Measurements from ENCODE around the gene SPEN. TPM values are rescaled to one million over a fixed set of nuclear protein-coding genes. Genes with fewer than 3 reads are reported as not detected.
A peak's percentile ranks its signal among the peaks of the same experiment; 100 is the strongest.

Gene SPEN
- total and polyA plus RNA-seq, 2 experiments from 2014 or later, result 14.9 to 43.6 TPM

DNA sequence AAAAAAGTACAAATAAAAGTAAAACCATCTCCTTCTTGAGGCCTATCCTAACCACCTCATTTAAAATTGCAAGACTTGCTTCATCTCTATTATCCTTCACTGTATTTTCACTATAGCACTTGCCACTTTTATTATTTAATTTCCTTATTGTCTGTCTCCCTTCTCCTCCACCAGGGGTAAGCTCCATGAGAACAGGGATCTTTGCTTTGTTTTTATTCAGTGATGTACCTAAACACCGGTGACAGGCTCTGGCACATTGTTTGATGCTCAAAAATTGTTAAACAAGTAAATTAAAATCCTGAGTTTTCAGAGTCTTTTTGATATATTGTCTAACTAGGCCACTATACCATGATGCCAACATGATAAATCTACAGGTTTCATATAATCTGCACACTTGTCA is 17.2 kb upstream of the SPEN start:
- peaks cover 15% of the 10 kb centered on the region for H3K36me3 Mint-ChIP-seq (ENCODE audit: low read depth)
- Histone ChIP-seq H3K79me2 (replicated peaks; ENCODE audit: insufficient read depth) (peaks cover 7% of the 10 kb centered on the region; the same call in 1 of the 2 replicates), H4K20me1 (replicated peaks; ENCODE audit: insufficient read depth) (no peaks in the 10 kb centered on the region), H3F3A (replicated peaks; ENCODE audit: low read depth) (peaks cover 4% of the 10 kb centered on the region; the same call in 1 of the 2 replicates), H3K4me1 (ENCODE audit: insufficient read depth) (peaks cover 17% of the 10 kb centered on the region), H3K4me2 (0 out of 2 replicates have a peak overlapping the region, but pooled peaks have one; percentile 18), H3K27me3 (ENCODE audit: insufficient read depth) (no peaks in the 10 kb centered on the region), H3K4me3 (no peak overlapping the region), H3K9me2 (ENCODE audit: insufficient read depth) (no peaks in the 10 kb centered on the region), H3K36me3 (ENCODE audit: insufficient read depth) (no peaks in the 10 kb centered on the region), H2AFZ (no peak overlapping the region), H3K27ac (ENCODE audit: low read depth) (no peak overlapping the region)
- H3K27me3 Mint-ChIP-seq (ENCODE audit: insufficient read depth, low read depth, poor library complexity), result peaks cover 13% of the 10 kb centered on the region
- DNase-seq (ENCODE audit: low spot score) (peak; percentile 44), ATAC-seq (peak; percentile 3; the same call in 1 of the 3 replicates)
- no peak for TF ChIP-seq EZH2 (IDR thresholded peaks at IDR 0.05; ENCODE audit: low read depth, unreplicated experiment)
- TF ChIP-seq, protein P1, sequence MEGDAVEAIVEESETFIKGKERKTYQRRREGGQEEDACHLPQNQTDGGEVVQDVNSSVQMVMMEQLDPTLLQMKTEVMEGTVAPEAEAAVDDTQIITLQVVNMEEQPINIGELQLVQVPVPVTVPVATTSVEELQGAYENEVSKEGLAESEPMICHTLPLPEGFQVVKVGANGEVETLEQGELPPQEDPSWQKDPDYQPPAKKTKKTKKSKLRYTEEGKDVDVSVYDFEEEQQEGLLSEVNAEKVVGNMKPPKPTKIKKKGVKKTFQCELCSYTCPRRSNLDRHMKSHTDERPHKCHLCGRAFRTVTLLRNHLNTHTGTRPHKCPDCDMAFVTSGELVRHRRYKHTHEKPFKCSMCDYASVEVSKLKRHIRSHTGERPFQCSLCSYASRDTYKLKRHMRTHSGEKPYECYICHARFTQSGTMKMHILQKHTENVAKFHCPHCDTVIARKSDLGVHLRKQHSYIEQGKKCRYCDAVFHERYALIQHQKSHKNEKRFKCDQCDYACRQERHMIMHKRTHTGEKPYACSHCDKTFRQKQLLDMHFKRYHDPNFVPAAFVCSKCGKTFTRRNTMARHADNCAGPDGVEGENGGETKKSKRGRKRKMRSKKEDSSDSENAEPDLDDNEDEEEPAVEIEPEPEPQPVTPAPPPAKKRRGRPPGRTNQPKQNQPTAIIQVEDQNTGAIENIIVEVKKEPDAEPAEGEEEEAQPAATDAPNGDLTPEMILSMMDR (conservative IDR thresholded peaks at IDR 0.05; ENCODE audit: low read depth in 2 of 2), result peak in 1 of 2 experiments; percentile 31; a peak in 2 of 4 replicates
- TF ChIP-seq, protein P2, sequence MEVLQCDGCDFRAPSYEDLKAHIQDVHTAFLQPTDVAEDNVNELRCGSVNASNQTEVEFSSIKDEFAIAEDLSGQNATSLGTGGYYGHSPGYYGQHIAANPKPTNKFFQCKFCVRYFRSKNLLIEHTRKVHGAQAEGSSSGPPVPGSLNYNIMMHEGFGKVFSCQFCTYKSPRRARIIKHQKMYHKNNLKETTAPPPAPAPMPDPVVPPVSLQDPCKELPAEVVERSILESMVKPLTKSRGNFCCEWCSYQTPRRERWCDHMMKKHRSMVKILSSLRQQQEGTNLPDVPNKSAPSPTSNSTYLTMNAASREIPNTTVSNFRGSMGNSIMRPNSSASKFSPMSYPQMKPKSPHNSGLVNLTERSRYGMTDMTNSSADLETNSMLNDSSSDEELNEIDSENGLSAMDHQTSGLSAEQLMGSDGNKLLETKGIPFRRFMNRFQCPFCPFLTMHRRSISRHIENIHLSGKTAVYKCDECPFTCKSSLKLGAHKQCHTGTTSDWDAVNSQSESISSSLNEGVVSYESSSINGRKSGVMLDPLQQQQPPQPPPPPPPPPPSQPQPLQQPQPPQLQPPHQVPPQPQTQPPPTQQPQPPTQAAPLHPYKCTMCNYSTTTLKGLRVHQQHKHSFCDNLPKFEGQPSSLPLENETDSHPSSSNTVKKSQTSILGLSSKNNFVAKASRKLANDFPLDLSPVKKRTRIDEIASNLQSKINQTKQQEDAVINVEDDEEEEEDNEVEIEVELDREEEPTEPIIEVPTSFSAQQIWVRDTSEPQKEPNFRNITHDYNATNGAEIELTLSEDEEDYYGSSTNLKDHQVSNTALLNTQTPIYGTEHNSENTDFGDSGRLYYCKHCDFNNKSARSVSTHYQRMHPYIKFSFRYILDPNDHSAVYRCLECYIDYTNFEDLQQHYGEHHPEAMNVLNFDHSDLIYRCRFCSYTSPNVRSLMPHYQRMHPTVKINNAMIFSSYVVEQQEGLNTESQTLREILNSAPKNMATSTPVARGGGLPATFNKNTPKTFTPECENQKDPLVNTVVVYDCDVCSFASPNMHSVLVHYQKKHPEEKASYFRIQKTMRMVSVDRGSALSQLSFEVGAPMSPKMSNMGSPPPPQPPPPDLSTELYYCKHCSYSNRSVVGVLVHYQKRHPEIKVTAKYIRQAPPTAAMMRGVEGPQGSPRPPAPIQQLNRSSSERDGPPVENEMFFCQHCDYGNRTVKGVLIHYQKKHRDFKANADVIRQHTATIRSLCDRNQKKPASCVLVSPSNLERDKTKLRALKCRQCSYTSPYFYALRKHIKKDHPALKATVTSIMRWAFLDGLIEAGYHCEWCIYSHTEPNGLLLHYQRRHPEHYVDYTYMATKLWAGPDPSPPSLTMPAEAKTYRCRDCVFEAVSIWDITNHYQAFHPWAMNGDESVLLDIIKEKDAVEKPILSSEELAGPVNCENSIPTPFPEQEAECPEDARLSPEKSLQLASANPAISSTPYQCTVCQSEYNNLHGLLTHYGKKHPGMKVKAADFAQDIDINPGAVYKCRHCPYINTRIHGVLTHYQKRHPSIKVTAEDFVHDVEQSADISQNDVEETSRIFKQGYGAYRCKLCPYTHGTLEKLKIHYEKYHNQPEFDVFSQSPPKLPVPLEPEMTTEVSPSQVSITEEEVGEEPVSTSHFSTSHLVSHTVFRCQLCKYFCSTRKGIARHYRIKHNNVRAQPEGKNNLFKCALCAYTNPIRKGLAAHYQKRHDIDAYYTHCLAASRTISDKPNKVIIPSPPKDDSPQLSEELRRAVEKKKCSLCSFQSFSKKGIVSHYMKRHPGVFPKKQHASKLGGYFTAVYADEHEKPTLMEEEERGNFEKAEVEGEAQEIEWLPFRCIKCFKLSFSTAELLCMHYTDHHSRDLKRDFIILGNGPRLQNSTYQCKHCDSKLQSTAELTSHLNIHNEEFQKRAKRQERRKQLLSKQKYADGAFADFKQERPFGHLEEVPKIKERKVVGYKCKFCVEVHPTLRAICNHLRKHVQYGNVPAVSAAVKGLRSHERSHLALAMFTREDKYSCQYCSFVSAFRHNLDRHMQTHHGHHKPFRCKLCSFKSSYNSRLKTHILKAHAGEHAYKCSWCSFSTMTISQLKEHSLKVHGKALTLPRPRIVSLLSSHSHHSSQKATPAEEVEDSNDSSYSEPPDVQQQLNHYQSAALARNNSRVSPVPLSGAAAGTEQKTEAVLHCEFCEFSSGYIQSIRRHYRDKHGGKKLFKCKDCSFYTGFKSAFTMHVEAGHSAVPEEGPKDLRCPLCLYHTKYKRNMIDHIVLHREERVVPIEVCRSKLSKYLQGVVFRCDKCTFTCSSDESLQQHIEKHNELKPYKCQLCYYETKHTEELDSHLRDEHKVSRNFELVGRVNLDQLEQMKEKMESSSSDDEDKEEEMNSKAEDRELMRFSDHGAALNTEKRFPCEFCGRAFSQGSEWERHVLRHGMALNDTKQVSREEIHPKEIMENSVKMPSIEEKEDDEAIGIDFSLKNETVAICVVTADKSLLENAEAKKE (CRISPR knock-in tag; IDR thresholded peaks at IDR 0.05), result no peak
- TF ChIP-seq ZNF114 (CRISPR knock-in tag; IDR thresholded peaks at IDR 0.05), result no peak
- no peak overlapping the region for H3K27ac Mint-ChIP-seq
- no peaks in the 10 kb centered on the region for H3K9me3 Mint-ChIP-seq
- H3K4me3 Mint-ChIP-seq, result no peak overlapping the region; the same call in 2 of the 3 replicates
- peaks cover 29% of the 10 kb centered on the region for H3K4me1 Mint-ChIP-seq

All from GM23338 (cell line).